ENCODE measurements around the gene KIF16B.

The KIF16B gene

GRCh38 chr20:16364320-16364687 lies 208.9 kb downstream of the KIF16B start:
- Histone ChIP-seq H3K27me3 (ENCODE audit: insufficient read depth, poor library complexity, severe bottlenecking) (no peaks in the 10 kb centered on the region), H3K27ac (replicated peaks) (no peak overlapping the region), H3K4me3 (replicated peaks; ENCODE audit: insufficient read depth, low read length) (no peak overlapping the region)
- TF ChIP-seq REST (IDR thresholded peaks at IDR 0.05; ENCODE audit: insufficient replicate concordance, low read depth) (no peak), POLR2AphosphoS5 (IDR thresholded peaks at IDR 0.05; ENCODE audit: low read depth) (no peak)
- no peak for DNase-seq (ENCODE audit: low read depth in 1 of 2, low spot score in 1 of 2)

- TF ChIP-seq REST (IDR thresholded peaks at IDR 0.05; ENCODE audit: insufficient replicate concordance, low read depth): no peak
- TF ChIP-seq CTCF (IDR thresholded peaks at IDR 0.05; ENCODE audit: insufficient read depth, low read length): no peak
- TF ChIP-seq POLR2AphosphoS5 (IDR thresholded peaks at IDR 0.05; ENCODE audit: low read depth): no peak
- TF ChIP-seq SPI1 (IDR thresholded peaks at IDR 0.05; ENCODE audit: borderline replicate concordance, low read depth): no peak
- TF ChIP-seq GABPA (IDR thresholded peaks at IDR 0.05; ENCODE audit: low read depth): no peak
- Histone ChIP-seq H3K4me3 (replicated peaks; ENCODE audit: insufficient read depth, low read length) (no peak overlapping the region), H3K27me3 (ENCODE audit: insufficient read depth, poor library complexity, severe bottlenecking) (no peaks in the 10 kb centered on the region), H3K27ac (replicated peaks) (no peak overlapping the region)
- no peak for DNase-seq (ENCODE audit: low read depth in 1 of 2, low spot score in 1 of 2)
Observed at GRCh38 chr20:16363506-16364319, 209.5 kb downstream of the KIF16B start.

GRCh38 chr20:16362642-16363041 lies 210.6 kb downstream of the KIF16B start:
- H3K27ac ChIP-seq (replicated peaks): no peak overlapping the region
- TF ChIP-seq POLR2AphosphoS5 (IDR thresholded peaks at IDR 0.05; ENCODE audit: low read depth) (no peak), CTCF (IDR thresholded peaks at IDR 0.05; ENCODE audit: insufficient read depth, low read length) (no peak)
- H3K27me3 ChIP-seq (ENCODE audit: insufficient read depth, poor library complexity, severe bottlenecking): no peaks in the 10 kb centered on the region
- no peak for DNase-seq (ENCODE audit: low read depth in 1 of 2, low spot score in 1 of 2)
- H3K4me3 ChIP-seq (replicated peaks; ENCODE audit: insufficient read depth, low read length): no peak overlapping the region

- no peak overlapping the region for H3K4me3 ChIP-seq (replicated peaks; ENCODE audit: insufficient read depth, low read length)
- DNase-seq (ENCODE audit: low read depth in 1 of 2, low spot score in 1 of 2): no peak
- no peak overlapping the region for H3K27ac ChIP-seq (replicated peaks)
- TF ChIP-seq CTCF (IDR thresholded peaks at IDR 0.05; ENCODE audit: insufficient read depth, low read length) (no peak), POLR2AphosphoS5 (IDR thresholded peaks at IDR 0.05; ENCODE audit: low read depth) (no peak), GABPA (IDR thresholded peaks at IDR 0.05; ENCODE audit: low read depth) (no peak), SPI1 (IDR thresholded peaks at IDR 0.05; ENCODE audit: borderline replicate concordance, low read depth) (no peak), REST (IDR thresholded peaks at IDR 0.05; ENCODE audit: insufficient replicate concordance, low read depth) (no peak)
- H3K27me3 ChIP-seq (ENCODE audit: insufficient read depth, poor library complexity, severe bottlenecking): no peaks in the 10 kb centered on the region
Observed at GRCh38 chr20:16360668-16361067, 212.6 kb downstream of the KIF16B start.
